NT2/D1 (cell line): ENCODE measurements around the gene SMIM7.
"Not testable (repeated sequence)": the region's sequence is repeated elsewhere in the genome, so short reads cannot be mapped to it uniquely, and the experiment has no call there.

Source experiments
- DNase-seq: peaks from one replicate; pipeline ENCODE4 v3.0.0-alpha.2; 2011; ENCODE audit warnings: low read depth, low spot score
- H3K27me3 ChIP-seq: 2 replicates; pipeline ENCODE4 v1.6.0; 2011; ENCODE audit warnings: mild to moderate bottlenecking; ENCODE audit not compliant: insufficient read length, insufficient read depth
- H3K36me3 ChIP-seq: 2 replicates; pipeline ENCODE4 v1.6.1; 2011; ENCODE audit warnings: mild to moderate bottlenecking, low read length, mixed read lengths; ENCODE audit not compliant: insufficient read depth, insufficient read length
- H3K4me1 ChIP-seq: 2 replicates; pipeline ENCODE4 v1.5.1; 2011; ENCODE audit not compliant: insufficient read depth, insufficient read length
- H3K4me3 ChIP-seq: 2 replicates; pipeline ENCODE4 v1.5.1; 2011; ENCODE audit warnings: low read depth; ENCODE audit not compliant: insufficient read length
- H3K9ac ChIP-seq: 2 replicates; pipeline ENCODE4 v1.6.0; 2011; ENCODE audit warnings: low read depth; ENCODE audit not compliant: insufficient read length
- H3K9me3 ChIP-seq: 2 replicates; pipeline ENCODE4 v1.5.1; 2011; ENCODE audit warnings: mild to moderate bottlenecking, low read length; ENCODE audit not compliant: insufficient read depth
- SUZ12 ChIP-seq: IDR thresholded peaks from 2 replicates; pipeline ENCODE4 v1.6.1; 2011; ENCODE audit not compliant: insufficient read length, insufficient read depth; ENCODE audit errors: extremely low read depth
- YY1 ChIP-seq: IDR thresholded peaks from 2 replicates; pipeline ENCODE4 v1.6.1; 2011; ENCODE audit not compliant: insufficient read length, insufficient read depth
- ZNF274 ChIP-seq: IDR thresholded peaks from 2 replicates; pipeline ENCODE4 v1.6.1; 2011; ENCODE audit warnings: mild to moderate bottlenecking, low read depth, low read length

SMIM7 gene

DNA sequence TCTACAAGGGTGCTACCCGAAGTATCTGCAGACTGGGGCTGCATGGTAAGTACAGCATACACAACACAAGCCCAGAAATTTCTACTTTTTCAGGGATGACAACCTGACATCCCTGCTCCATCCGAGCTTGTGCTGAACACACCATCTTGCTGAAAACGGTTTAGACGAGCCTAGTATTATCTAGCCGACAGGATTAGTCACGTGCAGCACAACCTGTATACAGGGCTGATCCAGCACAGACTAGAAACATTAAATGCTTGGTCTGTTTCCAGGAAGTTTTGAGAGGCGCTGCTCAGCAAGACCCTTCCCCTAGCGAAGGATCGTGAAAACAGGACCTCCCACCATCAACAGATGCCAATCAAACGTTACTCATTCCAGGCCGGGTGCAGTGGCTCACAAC lies 4.2 kb downstream of the SMIM7 start:
- H3K9me3 ChIP-seq: no peaks in the 10 kb centered on the region
- TF ChIP-seq YY1: no peak
- no peak for TF ChIP-seq ZNF274
- H3K9ac ChIP-seq: no peak overlapping the region
- H3K27me3 ChIP-seq: peaks cover 4% of the 10 kb centered on the region
- H3K4me1 ChIP-seq: peaks cover 7% of the 10 kb centered on the region
- H3K4me3 ChIP-seq: no peak overlapping the region
- peaks cover 84% of the 10 kb centered on the region for H3K36me3 ChIP-seq
- DNase-seq: no peak

DNA sequence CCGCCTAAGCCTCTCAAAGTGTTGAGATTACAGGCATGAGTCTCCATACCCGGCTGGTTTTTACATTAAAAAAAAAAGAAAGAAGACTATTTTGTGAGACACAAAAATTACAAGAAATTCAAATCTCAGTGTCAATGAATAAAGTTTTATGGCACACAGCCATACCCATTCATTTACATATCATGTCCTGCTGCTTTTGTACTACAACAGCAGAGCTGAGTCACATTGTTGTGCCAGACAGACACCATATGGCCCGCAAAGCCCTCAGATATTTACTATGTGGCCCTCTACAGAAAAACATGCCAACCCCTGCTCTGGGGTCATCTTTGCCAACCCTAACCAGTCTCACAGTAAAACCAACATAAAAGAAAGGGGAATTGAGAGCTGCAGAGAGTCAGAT lies 5.3 kb downstream of the SMIM7 start:
- TF ChIP-seq ZNF274: no peak
- TF ChIP-seq SUZ12: no peak
- no peak overlapping the region for H3K9ac ChIP-seq
- H3K36me3 ChIP-seq: peaks cover 92% of the 10 kb centered on the region
- no peaks in the 10 kb centered on the region for H3K9me3 ChIP-seq
- H3K27me3 ChIP-seq: no peaks in the 10 kb centered on the region
- no peak for DNase-seq
- H3K4me3 ChIP-seq: no peak overlapping the region
- H3K4me1 ChIP-seq: peaks cover 7% of the 10 kb centered on the region

- peaks cover 5% of the 10 kb centered on the region for H3K4me1 ChIP-seq
- no peak overlapping the region for H3K9ac ChIP-seq
- H3K9me3 ChIP-seq: no peaks in the 10 kb centered on the region
- H3K4me3 ChIP-seq: no peak overlapping the region
- no peak for DNase-seq
- H3K27me3 ChIP-seq: no peaks in the 10 kb centered on the region
- no peak for TF ChIP-seq YY1
- TF ChIP-seq ZNF274: no peak
- no peak for TF ChIP-seq SUZ12
- H3K36me3 ChIP-seq: peaks cover 90% of the 10 kb centered on the region
Observed at GRCh38 chr19:16654140-16654539, 5.8 kb downstream of the SMIM7 start.

DNA sequence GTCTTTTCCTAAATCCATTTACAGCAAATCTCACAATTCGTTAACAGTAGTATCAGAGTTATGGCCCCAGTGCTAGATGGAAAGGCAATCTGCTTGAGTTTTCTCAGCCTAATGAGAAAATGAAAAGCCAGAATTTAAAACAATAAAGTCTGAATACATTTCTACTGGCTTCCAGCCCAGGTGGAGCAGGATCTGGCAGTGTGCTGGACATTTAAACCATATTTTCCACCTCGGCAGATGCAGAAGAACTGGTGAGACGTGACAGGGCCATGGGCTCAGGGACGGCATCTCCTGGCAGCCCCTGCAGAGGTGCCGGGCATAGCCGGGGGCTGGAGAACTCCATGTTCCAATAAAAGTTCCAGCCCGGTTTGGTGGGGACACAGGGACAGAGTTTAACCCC lies 7.1 kb downstream of the SMIM7 start:
- no peak for DNase-seq
- TF ChIP-seq YY1 (no peak), SUZ12 (no peak), ZNF274 (no peak)
- Histone ChIP-seq H3K36me3 (peaks cover 85% of the 10 kb centered on the region), H3K9me3 (no peaks in the 10 kb centered on the region), H3K27me3 (no peaks in the 10 kb centered on the region), H3K4me1 (peaks cover 5% of the 10 kb centered on the region), H3K4me3 (no peak overlapping the region), H3K9ac (no peak overlapping the region)

DNA sequence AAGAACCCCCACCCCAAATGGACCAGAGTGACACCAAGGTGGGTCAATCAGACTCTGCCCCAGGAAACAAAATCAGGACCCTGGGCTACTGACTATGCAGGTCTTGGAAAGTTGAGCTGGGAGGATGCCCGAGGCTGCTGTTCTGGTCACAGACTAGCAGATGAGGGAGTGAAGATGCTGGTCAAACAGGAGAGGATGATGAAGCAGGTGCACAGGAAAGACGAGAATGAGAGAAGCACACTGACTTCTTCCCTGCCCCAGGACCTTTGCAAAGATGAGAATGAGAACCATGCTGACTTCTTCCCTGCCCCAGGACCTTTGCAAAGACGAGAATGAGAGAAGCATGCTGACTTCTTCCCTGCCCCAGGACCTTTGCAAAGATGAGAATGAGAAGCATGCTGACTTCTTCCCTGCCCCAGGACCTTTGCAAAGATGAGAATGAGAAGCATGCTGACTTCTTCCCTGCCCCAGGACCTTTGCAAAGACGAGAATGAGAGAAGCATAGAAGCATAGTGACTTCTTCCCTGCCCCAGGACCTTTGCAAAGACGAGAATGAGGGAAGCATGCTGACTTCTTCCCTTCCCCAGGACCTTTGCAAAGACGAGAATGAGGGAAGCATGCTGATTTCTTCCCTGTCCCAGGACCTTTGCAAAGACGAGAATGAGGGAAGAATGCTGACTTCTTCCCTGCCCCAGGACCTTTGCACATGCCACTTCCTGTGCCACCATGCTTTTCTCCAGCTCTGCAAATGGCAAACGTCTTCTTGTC lies 8.3 kb downstream of the SMIM7 start:
- not testable (repeated sequence) for H3K9me3 ChIP-seq, H3K4me1 ChIP-seq, H3K4me3 ChIP-seq, H3K9ac ChIP-seq, H3K27me3 ChIP-seq, DNase-seq
- H3K36me3 ChIP-seq: peaks cover 84% of the 10 kb centered on the region

- DNase-seq: no peak
- H3K9ac ChIP-seq: no peak overlapping the region
- peaks cover 84% of the 10 kb centered on the region for H3K36me3 ChIP-seq
Observed at GRCh38 chr19:16650821-16651220, 9.1 kb downstream of the SMIM7 start.

GRCh38 chr19:16649734-16650133 lies 10.2 kb downstream of the SMIM7 start:
- H3K9me3 ChIP-seq: no peaks in the 10 kb centered on the region
- DNase-seq: no peak
- no peaks in the 10 kb centered on the region for H3K4me1 ChIP-seq
- H3K36me3 ChIP-seq: peaks cover 86% of the 10 kb centered on the region
- H3K9ac ChIP-seq: no peak overlapping the region
- no peak overlapping the region for H3K4me3 ChIP-seq
- TF ChIP-seq YY1 (no peak), ZNF274 (no peak), SUZ12 (no peak)
- no peaks in the 10 kb centered on the region for H3K27me3 ChIP-seq

More at GRCh38 chr19:16650821-16651220, 9.1 kb downstream of the SMIM7 start:
- Histone ChIP-seq H3K9me3 (no peaks in the 10 kb centered on the region), H3K4me3 (no peak overlapping the region), H3K27me3 (no peaks in the 10 kb centered on the region), H3K4me1 (no peaks in the 10 kb centered on the region)
- TF ChIP-seq YY1 (no peak), ZNF274 (no peak), SUZ12 (no peak)
